HAP-1 (cell line): ENCODE measurements around the gene ZDHHC24.

Source experiments
- DNase-seq, 2 experiments: peaks; one replicate each; pipeline ENCODE4 v3.0.0-alpha.2; 2016 to 2020; ENCODE audit warnings: low spot score in 2 of 2
- H3K27me3 ChIP-seq: fragments of 250-450 bp; sonication (Bioruptor Pico); 2 replicates; pipeline ENCODE4 v1.5.1; 2020; ENCODE audit warnings: low read depth, mild to moderate bottlenecking, moderate library complexity
- H3K36me3 ChIP-seq: fragments of 250-450 bp; sonication (Bioruptor Pico); replicated peaks from 2 replicates; pipeline ENCODE4 v1.5.1; 2020; ENCODE audit warnings: mild to moderate bottlenecking
- H3K4me1 ChIP-seq: fragments of 250-450 bp; sonication (Bioruptor Pico); 2 replicates; pipeline ENCODE4 v1.5.1; 2020; ENCODE audit warnings: mild to moderate bottlenecking
- H3K4me3 ChIP-seq: fragments of 250-450 bp; sonication (Bioruptor Pico); 2 replicates; pipeline ENCODE4 v1.5.1; 2020; ENCODE audit warnings: mild to moderate bottlenecking, moderate library complexity
- H3K9me3 ChIP-seq: fragments of 250-450 bp; sonication (Bioruptor Pico); 2 replicates; pipeline ENCODE4 v1.5.1; 2020; ENCODE audit warnings: mild to moderate bottlenecking, moderate library complexity
- in situ Hi-C: fragments of 300-500 bp; cut with MboI; formaldehyde crosslinking; loops from 3 replicates; pipeline ENCODE4 v1.14.3; 2020; ENCODE audit warnings: low sequenced_read_pairs, inconsistent platforms, mixed read lengths

The ZDHHC24 gene

DNA sequence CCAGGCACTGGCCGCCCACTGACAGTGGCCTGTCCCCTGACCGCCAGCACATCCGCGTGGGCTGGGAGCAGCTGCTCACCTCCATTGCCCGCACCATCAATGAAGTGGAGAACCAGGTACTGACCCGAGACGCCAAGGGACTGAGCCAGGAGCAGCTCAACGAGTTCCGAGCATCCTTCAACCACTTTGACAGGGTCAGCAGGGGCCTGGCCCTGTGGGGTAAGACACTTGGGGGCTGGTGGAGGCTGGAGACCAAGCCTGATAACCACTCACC lies 16.1 kb upstream of the ZDHHC24 start:
- no peak for DNase-seq
- H3K36me3 ChIP-seq = no peaks in the 10 kb centered on the region; the same call in none of the 2 replicates
- no peak overlapping the region for H3K4me3 ChIP-seq
- H3K9me3 ChIP-seq = no peaks in the 10 kb centered on the region
- no peaks in the 10 kb centered on the region for H3K4me1 ChIP-seq
- H3K27me3 ChIP-seq = no peaks in the 10 kb centered on the region
- in situ Hi-C loops = no loop called here

- H3K27me3 ChIP-seq = no peaks in the 10 kb centered on the region
- no peaks in the 10 kb centered on the region for H3K4me1 ChIP-seq
- H3K36me3 ChIP-seq = no peaks in the 10 kb centered on the region; the same call in none of the 2 replicates
- no peak overlapping the region for H3K4me3 ChIP-seq
- H3K9me3 ChIP-seq = no peaks in the 10 kb centered on the region
- in situ Hi-C loops = no loop called here
- no peak for DNase-seq
These were observed 15.5 kb upstream of the ZDHHC24 start for GRCh38 chr11:66561178-66561974.

DNA sequence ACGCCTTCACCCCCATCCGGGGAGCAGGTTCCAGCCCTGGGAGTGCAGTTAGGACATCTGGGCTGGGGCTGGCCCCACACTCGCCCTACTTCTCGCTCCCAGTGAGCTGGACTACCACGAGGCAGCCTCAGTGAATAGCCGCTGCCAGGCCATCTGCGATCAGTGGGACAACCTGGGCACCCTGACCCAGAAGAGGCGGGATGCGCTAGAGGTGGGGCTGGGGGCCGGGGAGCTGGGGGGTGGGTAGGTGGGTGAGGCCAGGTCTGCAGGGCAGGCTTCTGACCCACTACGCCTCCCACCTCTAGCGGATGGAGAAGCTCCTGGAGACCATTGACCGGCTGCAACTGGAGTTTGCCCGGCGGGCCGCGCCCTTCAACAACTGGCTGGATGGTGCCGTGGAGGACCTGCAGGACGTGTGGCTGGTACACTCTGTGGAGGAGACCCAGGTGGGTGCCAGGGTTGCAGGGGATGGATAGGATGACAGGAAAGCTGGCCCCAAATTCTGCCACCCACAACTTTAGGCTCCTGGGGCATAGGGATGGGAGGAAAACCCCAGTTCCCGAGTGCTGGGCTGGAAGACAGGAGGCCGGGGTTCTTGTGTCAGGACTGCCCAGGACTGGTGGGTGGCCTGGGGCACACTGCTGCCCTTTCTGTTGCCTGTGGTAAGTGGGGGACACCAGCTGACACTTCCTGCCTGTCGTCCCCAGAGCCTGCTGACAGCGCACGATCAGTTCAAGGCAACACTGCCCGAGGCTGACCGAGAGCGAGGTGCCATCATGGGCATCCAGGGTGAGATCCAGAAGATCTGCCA lies 14.2 kb upstream of the ZDHHC24 start:
- in situ Hi-C loops = no loop called here

GRCh38 chr11:66559142-66559865 lies 13.5 kb upstream of the ZDHHC24 start:
- H3K4me3 ChIP-seq = no peak overlapping the region
- H3K4me1 ChIP-seq = no peaks in the 10 kb centered on the region
- H3K9me3 ChIP-seq = no peaks in the 10 kb centered on the region
- in situ Hi-C loops = no loop called here
- DNase-seq = no peak
- no peaks in the 10 kb centered on the region; the same call in none of the 2 replicates for H3K36me3 ChIP-seq
- no peaks in the 10 kb centered on the region for H3K27me3 ChIP-seq

More for the DNA sequence above, 14.2 kb upstream of the ZDHHC24 start:
- H3K4me3 ChIP-seq = no peak overlapping the region
- H3K9me3 ChIP-seq = no peaks in the 10 kb centered on the region
- H3K36me3 ChIP-seq = no peaks in the 10 kb centered on the region; the same call in none of the 2 replicates
- H3K4me1 ChIP-seq = no peaks in the 10 kb centered on the region
- H3K27me3 ChIP-seq = no peaks in the 10 kb centered on the region
- DNase-seq = no peak

GRCh38 chr11:66557733-66558326 lies 12.0 kb upstream of the ZDHHC24 start:
- in situ Hi-C loops = no loop called here
- no peak for DNase-seq

DNA sequence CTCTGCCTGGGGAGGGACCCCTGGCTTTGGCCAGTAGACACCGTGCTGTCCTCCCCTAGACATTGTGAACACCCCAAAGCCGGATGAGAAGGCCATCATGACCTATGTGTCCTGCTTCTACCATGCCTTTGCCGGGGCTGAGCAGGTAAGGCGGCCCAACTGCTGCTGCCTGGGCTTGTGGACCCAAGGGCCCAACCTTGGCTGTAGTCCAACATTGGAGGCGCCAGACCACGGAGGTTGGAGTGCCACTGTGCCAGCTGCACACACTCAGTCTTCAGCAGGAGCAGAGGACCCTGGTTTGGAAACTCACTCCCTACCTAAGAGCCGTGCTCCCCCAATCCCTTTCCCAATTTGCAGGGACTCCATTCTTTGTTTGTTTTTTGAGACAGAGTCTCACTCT lies 10.2 kb upstream of the ZDHHC24 start:
- Histone ChIP-seq H3K36me3 (no peaks in the 10 kb centered on the region), H3K4me1 (no peaks in the 10 kb centered on the region), H3K27me3 (no peaks in the 10 kb centered on the region), H3K9me3 (no peaks in the 10 kb centered on the region), H3K4me3 (no peak overlapping the region)
- in situ Hi-C loops = no loop called here
- no peak for DNase-seq

More at GRCh38 chr11:66557733-66558326, 12.0 kb upstream of the ZDHHC24 start:
- no peak overlapping the region for H3K4me3 ChIP-seq
- H3K9me3 ChIP-seq = no peaks in the 10 kb centered on the region
- H3K4me1 ChIP-seq = no peaks in the 10 kb centered on the region
- no peaks in the 10 kb centered on the region; the same call in 1 of the 2 replicates for H3K36me3 ChIP-seq
- no peaks in the 10 kb centered on the region for H3K27me3 ChIP-seq

DNA sequence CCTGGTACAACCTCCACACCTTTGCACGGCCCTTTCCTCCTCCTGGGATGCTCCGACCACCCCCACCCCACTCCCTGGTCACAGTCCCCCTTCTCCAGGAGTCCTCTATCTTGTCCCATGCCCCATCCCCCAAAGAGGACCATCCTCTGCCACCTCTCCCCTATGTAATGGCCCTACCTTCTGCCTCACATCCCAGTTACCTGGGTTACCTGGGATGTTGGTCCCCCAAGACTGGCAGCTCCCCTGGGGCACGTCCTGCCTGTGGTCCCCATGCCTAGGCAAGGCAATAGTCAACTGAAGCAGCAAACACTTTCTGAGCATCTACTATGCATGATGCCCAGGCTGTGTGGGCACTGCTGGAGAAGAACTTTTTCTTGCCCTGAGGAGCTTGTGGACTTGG lies 9.6 kb upstream of the ZDHHC24 start:
- no peaks in the 10 kb centered on the region for H3K36me3 ChIP-seq
- in situ Hi-C loops = no loop called here

DNA sequence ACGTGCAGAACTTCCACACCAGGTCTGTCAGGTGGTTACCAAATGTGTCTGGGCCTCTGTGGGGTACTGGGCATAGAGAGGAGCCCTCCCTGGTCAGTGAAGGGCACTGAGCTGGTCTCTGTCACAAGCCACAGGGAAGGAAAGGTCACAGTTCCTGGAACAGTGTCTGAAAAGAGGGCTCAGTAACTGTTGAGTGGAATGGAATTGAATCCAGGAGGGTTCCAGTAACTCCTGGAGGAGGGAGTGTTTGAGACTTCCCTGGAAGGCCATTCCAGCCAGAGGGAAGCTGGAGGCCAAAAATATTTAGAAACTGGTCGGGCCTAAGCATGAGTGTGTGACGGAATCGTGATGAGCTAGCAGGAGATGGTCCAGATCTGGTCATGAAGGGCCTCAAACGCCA lies 8.8 kb upstream of the ZDHHC24 start:
- no peak for DNase-seq
- no peaks in the 10 kb centered on the region for H3K36me3 ChIP-seq
- in situ Hi-C loops = no loop called here
- no peaks in the 10 kb centered on the region for H3K27me3 ChIP-seq
- no peaks in the 10 kb centered on the region for H3K9me3 ChIP-seq
- H3K4me3 ChIP-seq = no peak overlapping the region
- H3K4me1 ChIP-seq = no peaks in the 10 kb centered on the region

More for the DNA sequence above, 9.6 kb upstream of the ZDHHC24 start:
- no peaks in the 10 kb centered on the region for H3K4me1 ChIP-seq
- no peaks in the 10 kb centered on the region for H3K27me3 ChIP-seq
- H3K4me3 ChIP-seq = no peak overlapping the region
- no peaks in the 10 kb centered on the region for H3K9me3 ChIP-seq
- DNase-seq = no peak

DNA sequence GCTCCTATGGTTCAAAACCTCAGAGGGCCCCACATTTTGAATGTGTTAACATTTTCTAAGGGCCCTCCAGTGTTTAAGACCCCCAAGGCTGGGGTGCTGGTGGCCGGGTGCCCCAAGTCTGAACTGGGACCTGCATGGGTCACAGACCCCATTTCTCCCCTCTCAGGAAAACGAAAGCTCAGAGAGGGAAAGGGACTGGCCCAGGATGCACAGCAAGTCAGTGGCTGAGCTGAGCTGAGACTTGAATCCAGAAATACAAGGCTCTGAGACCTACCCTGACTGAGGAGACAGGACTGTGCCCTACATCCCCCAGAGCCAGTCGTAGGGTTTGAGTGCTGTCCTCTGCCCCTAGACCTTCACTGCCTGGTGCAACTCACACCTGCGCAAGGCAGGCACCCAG lies 5.0 kb upstream of the ZDHHC24 start:
- H3K9me3 ChIP-seq = no peaks in the 10 kb centered on the region
- no peak for DNase-seq
- in situ Hi-C loops = no loop called here
- no peaks in the 10 kb centered on the region for H3K36me3 ChIP-seq
- no peaks in the 10 kb centered on the region; the same call in 1 of the 2 replicates for H3K4me1 ChIP-seq
- no peak overlapping the region for H3K4me3 ChIP-seq
- no peaks in the 10 kb centered on the region for H3K27me3 ChIP-seq

DNA sequence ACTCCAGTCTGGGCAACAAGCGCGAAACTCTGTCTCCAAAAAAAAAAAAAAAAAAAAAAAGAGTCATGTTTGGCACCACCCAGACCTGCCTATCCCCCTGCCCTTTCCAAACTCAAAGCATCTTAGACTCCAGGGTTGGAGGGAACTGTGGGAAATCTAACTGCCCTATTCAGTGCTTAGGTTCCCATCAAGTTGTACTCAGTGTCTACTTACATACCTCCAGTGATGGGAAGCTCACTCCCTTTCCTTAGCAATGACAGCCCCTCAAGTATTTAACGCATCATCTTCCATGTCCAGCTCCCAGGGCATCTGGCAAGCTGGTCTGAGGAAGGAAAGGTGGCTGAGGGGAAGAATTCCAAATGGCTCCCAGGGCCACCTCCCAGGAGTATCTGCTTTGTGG lies 3.8 kb upstream of the ZDHHC24 start:
- peaks cover 2% of the 10 kb centered on the region for H3K4me1 ChIP-seq
- no peaks in the 10 kb centered on the region for H3K9me3 ChIP-seq
- H3K36me3 ChIP-seq = no peaks in the 10 kb centered on the region
- no peak overlapping the region for H3K4me3 ChIP-seq
- in situ Hi-C loops = no loop called here
- H3K27me3 ChIP-seq = no peaks in the 10 kb centered on the region
- DNase-seq = no peak

DNA sequence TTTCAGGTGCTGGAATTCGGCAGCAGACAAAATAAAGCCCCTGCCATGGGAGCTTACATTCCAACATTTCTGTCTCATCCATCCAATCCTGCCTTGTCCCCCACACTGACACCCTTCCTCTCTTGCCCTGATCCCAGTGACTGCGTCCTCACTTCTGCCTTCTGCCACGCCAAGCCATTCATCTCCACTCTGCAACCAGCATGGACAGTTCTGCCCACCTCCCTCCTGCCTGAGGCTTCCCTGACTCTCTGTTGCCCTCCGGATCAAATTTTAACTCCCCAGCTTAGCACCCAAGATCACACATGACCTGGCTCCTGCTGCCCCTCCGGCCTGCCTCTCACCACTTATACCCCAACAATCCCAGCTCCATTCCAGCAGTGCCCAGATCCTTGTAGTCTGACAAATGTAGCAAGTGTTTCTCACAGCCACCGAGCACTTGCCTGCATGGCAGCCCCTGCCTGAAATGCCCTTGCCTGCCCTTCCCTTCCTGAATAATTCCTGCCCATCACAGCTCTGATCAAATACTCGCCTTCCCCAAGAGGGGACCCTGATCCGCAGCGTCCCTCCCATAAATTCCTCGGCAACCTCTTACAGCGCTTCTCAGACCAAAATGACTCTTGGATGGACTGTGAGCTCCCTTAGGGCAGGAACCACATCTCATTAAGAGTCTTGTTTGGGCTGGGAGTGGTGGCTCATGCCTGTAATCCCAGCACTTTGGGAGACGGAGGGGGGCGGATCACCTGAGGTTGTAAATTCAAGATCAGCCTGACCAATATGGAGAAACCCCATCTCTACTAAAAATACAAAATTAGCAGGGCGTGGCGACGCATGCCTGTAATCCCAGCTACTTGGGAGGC lies 3.2 kb upstream of the ZDHHC24 start:
- Histone ChIP-seq H3K4me1 (peaks cover 8% of the 10 kb centered on the region), H3K36me3 (no peaks in the 10 kb centered on the region), H3K4me3 (no peak overlapping the region), H3K9me3 (no peaks in the 10 kb centered on the region), H3K27me3 (no peaks in the 10 kb centered on the region)
- no peak for DNase-seq
- in situ Hi-C loops = no loop called here

DNA sequence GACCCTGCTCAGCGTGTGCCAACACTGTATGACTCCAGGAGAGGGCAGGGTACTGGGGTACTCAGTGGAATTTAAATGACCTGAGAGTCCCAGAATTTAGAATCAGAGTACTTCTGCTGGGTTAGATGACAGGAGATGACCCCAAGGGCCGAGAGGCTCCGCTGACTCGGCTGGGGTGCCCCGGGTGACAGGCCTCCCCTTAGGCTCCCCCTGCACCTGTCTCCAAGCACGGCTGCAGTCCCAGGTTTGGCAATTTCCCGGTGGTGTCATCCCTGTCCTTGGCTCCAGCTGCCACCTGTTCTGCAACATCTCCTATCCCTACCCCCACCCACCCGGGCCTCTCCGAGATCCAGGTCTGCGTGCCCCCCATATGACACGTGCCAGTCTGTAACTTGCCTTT lies 2.2 kb upstream of the ZDHHC24 start:
- Histone ChIP-seq H3K36me3 (peaks cover 7% of the 10 kb centered on the region), H3K9me3 (no peaks in the 10 kb centered on the region), H3K4me3 (no peak overlapping the region), H3K27me3 (no peaks in the 10 kb centered on the region), H3K4me1 (peaks cover 12% of the 10 kb centered on the region)
- no peak for DNase-seq
- in situ Hi-C loops = no loop called here

- Histone ChIP-seq H3K36me3 (peaks cover 7% of the 10 kb centered on the region), H3K4me3 (no peak overlapping the region), H3K4me1 (peaks cover 12% of the 10 kb centered on the region), H3K27me3 (no peaks in the 10 kb centered on the region), H3K9me3 (no peaks in the 10 kb centered on the region)
- in situ Hi-C loops = no loop called here
- no peak for DNase-seq
These were observed 1.8 kb upstream of the ZDHHC24 start for GRCh38 chr11:66547662-66548009.
